ENCODE data around the gene PAM16. TPM values are rescaled to one million over a fixed set of nuclear protein-coding genes. Genes with fewer than 3 reads are reported as not detected.

Gene PAM16
- total RNA-seq, 1 experiment from 2014 or later = 80.4 TPM

- Histone ChIP-seq H3K4ac (ENCODE audit: low read depth, low read length) (no peak overlapping the region), H3K18ac (ENCODE audit: insufficient read length, low read depth, low read length) (no peak overlapping the region), H3K27me3 (ENCODE audit: insufficient read depth, low read length) (no peaks in the 10 kb centered on the region; the same call in 1 of the 2 replicates), H2BK20ac (ENCODE audit: low read depth, low read length, poor library complexity, severe bottlenecking) (no peak overlapping the region), H3K27ac (ENCODE audit: insufficient read length, low read depth, low read length) (no peak overlapping the region), H2BK5ac (ENCODE audit: insufficient read length, low read length) (no peak overlapping the region), H4K91ac (ENCODE audit: insufficient read length, low read depth, low read length) (no peak overlapping the region), H3K79me2 (ENCODE audit: insufficient read depth, low read length) (peaks cover 6% of the 10 kb centered on the region; the same call in 1 of the 2 replicates), H3K23me2 (ENCODE audit: insufficient read length, low read depth, low read length, poor library complexity, severe bottlenecking) (peaks cover 12% of the 10 kb centered on the region), H3K79me1 (ENCODE audit: insufficient read depth, low read depth, low read length, poor library complexity, severe bottlenecking) (no peaks in the 10 kb centered on the region), H4K8ac (replicated peaks; ENCODE audit: insufficient read length, low read depth, low read length) (no peak overlapping the region), H3K4me2 (ENCODE audit: insufficient read depth, insufficient read length, low read length) (no peak overlapping the region), H3T11ph (ENCODE audit: low read length) (no peak overlapping the region), H4K20me1 (ENCODE audit: control insufficient read depth, insufficient read depth, insufficient read length) (peaks cover 3% of the 10 kb centered on the region), H3K14ac (ENCODE audit: insufficient read depth, low read length) (no peak overlapping the region), H2BK12ac (ENCODE audit: insufficient read length, low read depth, low read length) (no peak overlapping the region), H3K9me3 (ENCODE audit: control insufficient read depth, low read depth, low read length) (no peaks in the 10 kb centered on the region), H2BK120ac (ENCODE audit: low read depth, low read length, poor library complexity, severe bottlenecking) (no peak overlapping the region), H2AK5ac (ENCODE audit: insufficient read length, low read length) (no peak overlapping the region), H2BK15ac (ENCODE audit: low read depth, low read length) (no peak overlapping the region), H3K23ac (ENCODE audit: insufficient read length, low read depth, low read length) (no peak overlapping the region), H3K9ac (ENCODE audit: extremely low read depth, insufficient read length, low read length) (no peak overlapping the region), H3K4me1 (ENCODE audit: insufficient read depth, low read length) (0 out of 2 replicates have a peak, but pooled peaks cover 3% of the 10 kb centered on the region), H2AFZ (ENCODE audit: low read length) (no peak overlapping the region), H3K56ac (ENCODE audit: insufficient read length, low read depth, low read length) (no peak overlapping the region), H4K5ac (ENCODE audit: insufficient read length, low read depth, low read length) (no peak overlapping the region)
- DNase-seq = no peak
- Mint-ChIP-seq H3K27me3 (ENCODE audit: low read depth) (peaks cover 17% of the 10 kb centered on the region), H3K9me3 (peaks cover 0 to 3% of the 10 kb centered on the region in 2 experiments; a peak in 1 of 5 replicates), H3K4me3 (peak overlapping the region; percentile 31 to 65; a peak in 3 of 5 replicates), H3K36me3 (ENCODE audit: insufficient read depth in 1 of 3, low read depth in 3 of 3) (0 out of 7 replicates have a peak, but pooled peaks cover 0 to 2% (median 0%) of the 10 kb centered on the region in 3 experiments), H3K4me1 (peaks cover 7 to 35% of the 10 kb centered on the region in 2 experiments), H3K27ac (peak overlapping the region in 1 of 3 experiments; percentile 58; a peak in 1 of 7 replicates)
- no peak for TF ChIP-seq CTCF (conservative IDR thresholded peaks at IDR 0.05)
- WGBS (ENCODE audit: extremely low coverage, insufficient read length, low lambda C conversion rate) = no CpG with 5 or more reads among the region's 12 CpGs
Measured at GRCh38 chr16:4317532-4318450, 33.3 kb downstream of the PAM16 start.
